Retinal pigment epithelial cell (primary cell): ENCODE measurements around the gene MUC4.

Source experiments
- DNase-seq: peaks from one replicate; pipeline ENCODE4 v3.0.0-alpha.2; 2010; ENCODE audit warnings: low read depth
- H3K4me3 ChIP-seq: 2 replicates; pipeline ENCODE4 v1.5.1; 2011; ENCODE audit warnings: mild to moderate bottlenecking, low read length, control low read depth, moderate library complexity
- TF ChIP-seq, protein P1 (sequence below): conservative IDR thresholded peaks from 2 replicates; pipeline ENCODE4 v1.5.1; 2011; ENCODE audit warnings: low read depth, low read length, control low read depth, inconsistent platforms

The MUC4 gene

DNA sequence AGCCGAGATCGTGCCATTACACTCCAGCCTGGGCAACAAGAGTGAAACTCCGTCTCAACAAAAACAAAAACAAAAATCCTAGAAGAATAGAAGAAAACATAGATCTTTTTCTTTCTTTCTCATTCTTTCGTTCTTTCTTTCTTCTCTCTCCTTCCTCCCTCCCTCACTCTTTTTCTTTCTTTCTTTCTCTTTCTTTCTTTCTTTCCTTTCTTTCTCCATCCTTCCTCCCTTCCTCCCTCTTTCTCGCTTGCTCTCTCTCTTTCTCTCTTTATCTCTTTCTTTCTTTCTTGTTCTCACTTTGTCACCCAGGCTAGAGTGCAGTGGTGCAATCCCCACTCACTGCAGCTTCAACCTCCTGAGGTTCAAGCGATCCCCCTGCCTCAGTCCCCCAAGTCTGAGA, 33.8 kb upstream of the MUC4 start:
- DNase-seq: no peak
- TF ChIP-seq, protein P1, sequence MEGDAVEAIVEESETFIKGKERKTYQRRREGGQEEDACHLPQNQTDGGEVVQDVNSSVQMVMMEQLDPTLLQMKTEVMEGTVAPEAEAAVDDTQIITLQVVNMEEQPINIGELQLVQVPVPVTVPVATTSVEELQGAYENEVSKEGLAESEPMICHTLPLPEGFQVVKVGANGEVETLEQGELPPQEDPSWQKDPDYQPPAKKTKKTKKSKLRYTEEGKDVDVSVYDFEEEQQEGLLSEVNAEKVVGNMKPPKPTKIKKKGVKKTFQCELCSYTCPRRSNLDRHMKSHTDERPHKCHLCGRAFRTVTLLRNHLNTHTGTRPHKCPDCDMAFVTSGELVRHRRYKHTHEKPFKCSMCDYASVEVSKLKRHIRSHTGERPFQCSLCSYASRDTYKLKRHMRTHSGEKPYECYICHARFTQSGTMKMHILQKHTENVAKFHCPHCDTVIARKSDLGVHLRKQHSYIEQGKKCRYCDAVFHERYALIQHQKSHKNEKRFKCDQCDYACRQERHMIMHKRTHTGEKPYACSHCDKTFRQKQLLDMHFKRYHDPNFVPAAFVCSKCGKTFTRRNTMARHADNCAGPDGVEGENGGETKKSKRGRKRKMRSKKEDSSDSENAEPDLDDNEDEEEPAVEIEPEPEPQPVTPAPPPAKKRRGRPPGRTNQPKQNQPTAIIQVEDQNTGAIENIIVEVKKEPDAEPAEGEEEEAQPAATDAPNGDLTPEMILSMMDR: no peak
- H3K4me3 ChIP-seq: no peak overlapping the region

GRCh38 chr3:195844671-195845218, 33.0 kb upstream of the MUC4 start:
- no peak overlapping the region for H3K4me3 ChIP-seq
- DNase-seq: no peak
- TF ChIP-seq, protein P1: no peak

- no peak for DNase-seq
- no peak overlapping the region for H3K4me3 ChIP-seq
These were observed 27.7 kb upstream of the MUC4 start for GRCh38 chr3:195839260-195840010.

DNA sequence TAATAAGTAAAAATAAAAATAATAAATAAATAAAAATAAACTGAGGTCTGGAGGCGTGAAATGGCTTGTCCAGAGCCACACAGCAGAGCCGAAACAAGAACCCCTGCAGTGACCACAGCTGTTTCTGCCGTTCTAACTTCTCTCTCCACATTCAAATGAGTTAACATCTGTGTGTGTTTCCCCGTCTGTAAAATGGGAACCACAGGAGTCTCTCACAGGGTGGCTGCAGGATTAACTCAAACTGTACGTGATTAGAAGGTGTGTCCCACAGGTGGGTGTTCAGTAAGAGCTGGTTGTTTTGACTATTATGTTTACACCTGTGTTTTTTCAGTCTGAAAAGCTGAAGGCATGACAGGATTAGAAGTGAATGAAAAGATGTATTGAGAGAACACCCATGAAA, 27.0 kb upstream of the MUC4 start:
- H3K4me3 ChIP-seq: no peak overlapping the region
- TF ChIP-seq, protein P1: no peak
- DNase-seq: no peak

More at GRCh38 chr3:195839260-195840010, 27.7 kb upstream of the MUC4 start:
- TF ChIP-seq, protein P1: no peak

DNA sequence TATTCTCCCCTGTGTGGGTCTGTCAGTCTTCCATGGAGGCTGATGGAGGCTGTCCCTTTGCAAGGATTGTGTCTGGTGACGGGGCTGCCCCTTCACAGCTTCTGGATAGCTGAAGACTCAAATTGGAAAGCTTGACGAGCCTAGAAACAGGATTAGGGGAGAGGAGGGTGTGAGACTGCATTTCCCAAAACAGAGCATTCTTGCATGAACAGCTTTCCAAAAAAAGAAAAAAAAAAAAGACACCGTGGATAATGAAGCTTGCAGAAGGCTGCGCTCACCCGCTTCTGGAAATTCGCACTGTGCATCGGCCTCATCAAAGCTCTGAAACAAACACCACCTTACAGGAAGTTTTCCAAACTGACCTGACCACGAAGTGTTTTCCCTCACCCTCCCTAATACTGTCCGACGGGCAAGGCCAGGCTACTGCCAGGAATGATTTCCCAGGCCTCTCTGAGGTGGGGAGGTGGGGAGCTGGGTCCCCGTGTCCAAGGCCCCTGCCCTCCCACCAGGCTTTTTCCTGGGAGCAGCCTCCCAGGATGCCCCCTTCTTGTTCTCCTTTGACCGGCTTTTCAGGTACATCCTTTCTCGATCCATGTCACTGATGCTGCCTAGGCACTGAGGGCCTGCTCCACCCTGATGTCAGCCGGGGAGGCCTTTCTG, 24.9 kb upstream of the MUC4 start:
- H3K4me3 ChIP-seq: no peak overlapping the region
- TF ChIP-seq, protein P1: no peak
- DNase-seq: no peak

- H3K4me3 ChIP-seq: no peak overlapping the region
- TF ChIP-seq, protein P1: no peak
- no peak for DNase-seq
These were observed 24.1 kb upstream of the MUC4 start for GRCh38 chr3:195835791-195836190.
